Transverse colon (tissue), 4 donors: ENCODE data around the gene GPHN.

ENCODE experiments used
- EP300 ChIP-seq: sonication (generic); formaldehyde crosslinking; IDR thresholded peaks from one replicate; pipeline ENCODE4 v1.6.1; 2017; ENCODE audit warnings: antibody characterized with exemption, low read depth
- POLR2A ChIP-seq: fragments of 450-650 bp; IDR thresholded peaks from one replicate; pipeline ENCODE4 v1.6.1; 2016; ENCODE audit warnings: antibody characterized with exemption, mild to moderate bottlenecking, moderate library complexity
- POLR2AphosphoS5 ChIP-seq, 3 donors: sonication (generic); formaldehyde crosslinking; IDR thresholded peaks; one replicate each; pipeline ENCODE4 v1.6.1; 2016; ENCODE audit warnings: antibody characterized with exemption in 3 of 3
- TF ChIP-seq, protein P1 (sequence below), 5 experiments: fragments of 200-600 bp in 3 of 5; fragments of 450-650 bp in 2 of 5; sonication (generic) in 3 of 5; IDR thresholded peaks; 1 replicate in 2 of 5; 2 replicates in 3 of 5; pipeline ENCODE4 v1.5.1; 2016 to 2017; ENCODE audit warnings: antibody characterized with exemption in 5 of 5, inconsistent platforms in 3 of 5, mild to moderate bottlenecking in 2 of 5, moderate library complexity in 1 of 5

DNA sequence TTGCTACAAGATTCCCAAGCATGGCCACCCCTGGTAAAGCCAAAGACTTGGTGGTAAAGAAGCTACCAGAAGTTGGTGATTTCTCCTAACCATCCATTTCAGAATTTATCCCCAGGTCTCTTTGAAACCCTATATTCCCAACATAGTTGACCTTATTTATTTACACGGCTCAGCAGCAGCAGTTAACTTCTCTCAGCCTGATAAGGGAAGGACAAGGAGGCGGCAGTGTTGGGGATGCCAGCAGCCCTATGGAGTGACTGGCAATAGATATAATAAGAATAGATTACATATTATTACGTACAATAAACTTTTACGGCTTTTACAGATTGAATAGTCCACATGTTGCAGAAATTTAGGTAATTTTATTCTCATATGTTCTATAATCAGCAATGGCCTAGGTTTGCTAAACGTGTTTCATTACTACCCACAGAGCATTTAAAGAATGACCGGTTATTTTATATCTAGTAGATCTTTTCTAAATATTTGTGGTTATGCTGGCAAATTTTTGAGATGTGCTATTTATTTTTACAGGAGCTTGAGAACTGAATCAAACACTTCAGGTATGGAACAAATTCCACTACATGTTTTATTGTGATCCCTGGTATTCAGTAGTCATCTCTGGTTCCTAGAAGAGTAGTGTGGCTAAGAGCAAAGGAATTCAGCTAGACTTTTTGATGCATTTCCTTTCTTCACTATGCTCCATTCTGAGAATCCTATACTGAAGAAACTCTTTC, 713.5 kb downstream of the GPHN start:
- TF ChIP-seq, protein P1, sequence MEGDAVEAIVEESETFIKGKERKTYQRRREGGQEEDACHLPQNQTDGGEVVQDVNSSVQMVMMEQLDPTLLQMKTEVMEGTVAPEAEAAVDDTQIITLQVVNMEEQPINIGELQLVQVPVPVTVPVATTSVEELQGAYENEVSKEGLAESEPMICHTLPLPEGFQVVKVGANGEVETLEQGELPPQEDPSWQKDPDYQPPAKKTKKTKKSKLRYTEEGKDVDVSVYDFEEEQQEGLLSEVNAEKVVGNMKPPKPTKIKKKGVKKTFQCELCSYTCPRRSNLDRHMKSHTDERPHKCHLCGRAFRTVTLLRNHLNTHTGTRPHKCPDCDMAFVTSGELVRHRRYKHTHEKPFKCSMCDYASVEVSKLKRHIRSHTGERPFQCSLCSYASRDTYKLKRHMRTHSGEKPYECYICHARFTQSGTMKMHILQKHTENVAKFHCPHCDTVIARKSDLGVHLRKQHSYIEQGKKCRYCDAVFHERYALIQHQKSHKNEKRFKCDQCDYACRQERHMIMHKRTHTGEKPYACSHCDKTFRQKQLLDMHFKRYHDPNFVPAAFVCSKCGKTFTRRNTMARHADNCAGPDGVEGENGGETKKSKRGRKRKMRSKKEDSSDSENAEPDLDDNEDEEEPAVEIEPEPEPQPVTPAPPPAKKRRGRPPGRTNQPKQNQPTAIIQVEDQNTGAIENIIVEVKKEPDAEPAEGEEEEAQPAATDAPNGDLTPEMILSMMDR (IDR thresholded peaks at IDR 0.05) = no peak
- TF ChIP-seq EP300 = no peak
- no peak for TF ChIP-seq POLR2A
- no peak for TF ChIP-seq POLR2AphosphoS5 (IDR thresholded peaks at IDR 0.05)
